Adipocyte (in vitro differentiated cells): ENCODE results near the gene CYP2J2.
"Not testable (repeated sequence)": the region's sequence is repeated elsewhere in the genome, so short reads cannot be mapped to it uniquely, and the experiment has no call there.

Experiments used
- DNase-seq: peaks from one replicate; pipeline ENCODE4 v3.0.0-alpha.2; 2015; ENCODE audit warnings: low read depth
- H3K27me3 ChIP-seq: replicated peaks from 2 replicates; pipeline ENCODE4 v1.7.0; 2013; ENCODE audit warnings: mild to moderate bottlenecking, low read length, moderate library complexity; ENCODE audit not compliant: control insufficient read depth, insufficient read depth
- H3K36me3 ChIP-seq: 2 replicates; pipeline ENCODE4 v1.7.0; 2013; ENCODE audit warnings: low read length, mild to moderate bottlenecking, moderate library complexity; ENCODE audit not compliant: control insufficient read depth, insufficient read depth, severe bottlenecking
- H3K4me1 ChIP-seq: 2 replicates; pipeline ENCODE4 v1.7.0; 2013; ENCODE audit warnings: mild to moderate bottlenecking, low read length, moderate library complexity; ENCODE audit not compliant: control insufficient read depth, insufficient read depth
- H3K4me3 ChIP-seq: 2 replicates; pipeline ENCODE4 v1.7.0; 2013; ENCODE audit warnings: mild to moderate bottlenecking, low read length, moderate library complexity
- H3K9ac ChIP-seq: 2 replicates; pipeline ENCODE4 v1.7.0; 2013; ENCODE audit warnings: mild to moderate bottlenecking, low read length, moderate library complexity
- H3K9me3 ChIP-seq: 2 replicates; pipeline ENCODE4 v1.7.0; 2013; ENCODE audit warnings: mild to moderate bottlenecking, low read length, moderate library complexity; ENCODE audit not compliant: control insufficient read depth

Gene CYP2J2

GRCh38 chr1:59917785-59918180 lies 8.8 kb downstream of the CYP2J2 start:
- H3K27me3 ChIP-seq = peaks cover 13% of the 10 kb centered on the region
- no peaks in the 10 kb centered on the region for H3K4me1 ChIP-seq
- H3K9ac ChIP-seq = no peak overlapping the region
- H3K9me3 ChIP-seq = peaks cover 2% of the 10 kb centered on the region
- H3K36me3 ChIP-seq = no peaks in the 10 kb centered on the region
- no peak for DNase-seq
- no peak overlapping the region for H3K4me3 ChIP-seq

GRCh38 chr1:59917026-59917784 lies 9.4 kb downstream of the CYP2J2 start:
- H3K4me1 ChIP-seq = no peaks in the 10 kb centered on the region
- no peak overlapping the region for H3K4me3 ChIP-seq
- H3K9ac ChIP-seq = no peak overlapping the region
- DNase-seq = no peak
- H3K9me3 ChIP-seq = no peaks in the 10 kb centered on the region
- H3K27me3 ChIP-seq = peaks cover 13% of the 10 kb centered on the region
- no peaks in the 10 kb centered on the region for H3K36me3 ChIP-seq

GRCh38 chr1:59915516-59915915 lies 11.1 kb downstream of the CYP2J2 start:
- peaks cover 13% of the 10 kb centered on the region for H3K27me3 ChIP-seq
- no peaks in the 10 kb centered on the region for H3K4me1 ChIP-seq
- no peaks in the 10 kb centered on the region for H3K9me3 ChIP-seq
- H3K36me3 ChIP-seq = no peaks in the 10 kb centered on the region
- H3K4me3 ChIP-seq = no peak overlapping the region
- DNase-seq = peak; percentile 13
- no peak overlapping the region for H3K9ac ChIP-seq

- not testable (repeated sequence) for H3K27me3 ChIP-seq, H3K9me3 ChIP-seq, H3K36me3 ChIP-seq, H3K4me1 ChIP-seq, DNase-seq, H3K9ac ChIP-seq, H3K4me3 ChIP-seq
Observed at GRCh38 chr1:59914791-59915286, 11.7 kb downstream of the CYP2J2 start.

- H3K4me1 ChIP-seq = no peaks in the 10 kb centered on the region
- DNase-seq = no peak
Observed at GRCh38 chr1:59908682-59909081, 17.9 kb downstream of the CYP2J2 start.

GRCh38 chr1:59908084-59908483 lies 18.5 kb downstream of the CYP2J2 start:
- Histone ChIP-seq H3K9me3 (no peaks in the 10 kb centered on the region), H3K4me1 (no peaks in the 10 kb centered on the region), H3K27me3 (no peaks in the 10 kb centered on the region), H3K4me3 (no peak overlapping the region), H3K9ac (no peak overlapping the region), H3K36me3 (no peaks in the 10 kb centered on the region)
- no peak for DNase-seq

More at GRCh38 chr1:59908682-59909081, 17.9 kb downstream of the CYP2J2 start:
- Histone ChIP-seq H3K9ac (no peak overlapping the region), H3K9me3 (no peaks in the 10 kb centered on the region), H3K4me3 (no peak overlapping the region), H3K27me3 (peaks cover 5% of the 10 kb centered on the region), H3K36me3 (no peaks in the 10 kb centered on the region)

GRCh38 chr1:59906931-59907330 lies 19.6 kb downstream of the CYP2J2 start:
- H3K4me3 ChIP-seq = no peak overlapping the region
- no peaks in the 10 kb centered on the region for H3K9me3 ChIP-seq
- DNase-seq = no peak
- no peaks in the 10 kb centered on the region for H3K27me3 ChIP-seq
- no peak overlapping the region for H3K9ac ChIP-seq
- H3K4me1 ChIP-seq = no peaks in the 10 kb centered on the region
- no peaks in the 10 kb centered on the region for H3K36me3 ChIP-seq

GRCh38 chr1:59903141-59903754 lies 23.3 kb downstream of the CYP2J2 start:
- Histone ChIP-seq H3K4me1 (no peaks in the 10 kb centered on the region), H3K4me3 (no peak overlapping the region), H3K9ac (no peak overlapping the region), H3K27me3 (no peaks in the 10 kb centered on the region), H3K36me3 (no peaks in the 10 kb centered on the region), H3K9me3 (no peaks in the 10 kb centered on the region)
- DNase-seq = no peak

GRCh38 chr1:59901770-59902388 lies 24.7 kb downstream of the CYP2J2 start:
- Histone ChIP-seq H3K9me3 (no peaks in the 10 kb centered on the region), H3K4me3 (no peak overlapping the region), H3K4me1 (no peaks in the 10 kb centered on the region), H3K9ac (no peak overlapping the region), H3K27me3 (no peaks in the 10 kb centered on the region), H3K36me3 (no peaks in the 10 kb centered on the region)
- DNase-seq = peak; percentile 54

- H3K4me1 ChIP-seq = no peaks in the 10 kb centered on the region
- no peak overlapping the region for H3K4me3 ChIP-seq
- H3K9ac ChIP-seq = no peak overlapping the region
- no peak for DNase-seq
- H3K9me3 ChIP-seq = no peaks in the 10 kb centered on the region
- no peaks in the 10 kb centered on the region for H3K27me3 ChIP-seq
- H3K36me3 ChIP-seq = no peaks in the 10 kb centered on the region
Observed at GRCh38 chr1:59900640-59901039, 25.9 kb downstream of the CYP2J2 start.

GRCh38 chr1:59898927-59899326 lies 27.6 kb downstream of the CYP2J2 start:
- DNase-seq = peak; percentile 45
- H3K4me3 ChIP-seq = no peak overlapping the region
- no peaks in the 10 kb centered on the region for H3K9me3 ChIP-seq
- no peaks in the 10 kb centered on the region for H3K36me3 ChIP-seq
- H3K9ac ChIP-seq = no peak overlapping the region
- no peaks in the 10 kb centered on the region for H3K4me1 ChIP-seq
- no peaks in the 10 kb centered on the region for H3K27me3 ChIP-seq
